GM19351 (cell line): ENCODE results near the gene ZNF22.

Experiments
- ATAC-seq: cut with Tn5 transposase; IDR thresholded peaks from one replicate; pipeline ENCODE4 v1.9.1; 2021; ENCODE audit warnings: mild to moderate bottlenecking, moderate library complexity; ENCODE audit not compliant: unreplicated experiment

ZNF22 gene

GRCh38 chr10:44975431-44976331 lies 25.0 kb upstream of the ZNF22 start:
- no peak for ATAC-seq

DNA sequence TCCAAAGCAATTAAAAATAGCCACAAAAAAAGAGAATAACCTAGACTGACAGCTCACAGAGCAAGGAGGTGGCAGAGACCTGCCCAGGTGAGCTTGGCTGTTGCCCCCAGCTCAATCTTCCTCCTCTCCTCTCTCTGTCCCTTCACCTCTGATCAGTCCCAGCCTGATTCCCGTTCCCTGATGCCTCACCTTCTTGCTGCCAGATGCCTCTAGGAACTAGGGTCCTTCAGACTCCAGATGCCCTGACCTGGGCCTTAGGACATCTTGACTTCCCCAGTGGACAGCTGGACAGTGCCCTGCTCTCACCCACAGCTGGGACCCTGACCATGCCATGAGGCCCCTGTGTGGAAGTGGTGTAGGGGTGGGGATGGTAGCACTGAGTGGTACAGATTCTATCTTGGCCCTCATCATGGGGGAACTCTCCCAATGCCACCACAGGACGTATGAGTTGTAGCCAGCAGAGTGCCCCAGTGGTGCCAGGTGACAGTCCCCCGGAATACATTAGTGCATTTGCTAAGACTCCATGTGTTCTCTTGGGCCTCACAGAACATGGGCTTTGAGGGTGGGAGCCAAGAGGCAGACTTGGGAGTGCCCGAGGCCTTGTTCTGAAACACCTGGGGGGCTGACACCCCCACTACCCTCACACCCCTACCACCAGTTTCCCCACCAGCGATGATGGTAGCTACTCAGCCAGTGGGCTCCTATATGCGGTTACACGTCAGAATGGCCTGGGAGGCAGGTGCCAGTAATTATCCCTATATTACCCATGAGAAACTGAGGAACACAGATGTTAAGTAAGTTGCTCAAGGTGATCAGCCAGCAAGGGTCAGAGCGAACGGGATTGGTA lies 24.1 kb upstream of the ZNF22 start:
- no peak for ATAC-seq

DNA sequence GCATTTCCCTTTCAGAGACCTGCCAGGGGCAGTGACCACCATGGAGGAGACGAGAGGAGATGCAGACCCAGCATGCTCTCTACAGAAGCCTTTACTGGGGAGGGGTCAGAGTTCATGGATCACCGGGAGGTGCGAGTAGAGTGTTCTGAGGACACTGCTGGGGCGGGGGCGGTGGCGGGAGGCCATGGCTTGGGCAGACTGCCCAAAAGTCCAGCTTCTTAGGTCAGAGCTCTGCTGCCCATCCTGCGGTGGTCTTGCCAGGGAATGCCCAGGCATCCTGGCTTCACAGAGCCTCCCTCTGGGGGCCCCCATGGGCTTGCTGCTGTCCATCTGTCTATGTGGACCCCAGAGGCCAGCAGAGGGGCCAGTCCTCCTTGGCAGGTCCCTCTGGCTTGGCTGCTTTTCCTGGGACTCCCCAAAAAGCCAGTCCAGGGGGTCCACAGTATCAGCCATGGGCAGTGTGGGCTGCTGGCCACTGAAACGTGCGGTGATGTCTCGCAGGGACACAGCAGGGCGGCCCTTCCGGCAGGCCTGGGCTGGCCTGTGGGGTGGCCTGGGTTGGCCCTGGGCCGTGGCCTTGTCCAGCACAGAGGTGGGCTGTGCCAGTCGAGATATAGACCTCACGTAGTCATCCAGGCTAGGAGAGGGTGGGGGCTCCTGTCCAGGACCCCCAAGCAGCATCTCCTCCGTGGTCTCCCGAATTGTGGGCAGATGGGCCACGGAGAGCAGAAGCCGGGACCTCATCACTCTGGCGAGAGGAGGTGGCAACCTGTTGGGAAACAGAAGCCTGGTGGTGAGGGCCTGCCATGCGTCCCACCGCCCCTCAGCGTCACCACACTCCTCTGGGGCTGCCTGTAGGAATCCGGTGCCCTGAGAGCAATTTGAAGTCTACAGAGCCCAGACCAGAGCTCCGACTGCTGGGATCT lies 23.2 kb upstream of the ZNF22 start:
- no peak for ATAC-seq

DNA sequence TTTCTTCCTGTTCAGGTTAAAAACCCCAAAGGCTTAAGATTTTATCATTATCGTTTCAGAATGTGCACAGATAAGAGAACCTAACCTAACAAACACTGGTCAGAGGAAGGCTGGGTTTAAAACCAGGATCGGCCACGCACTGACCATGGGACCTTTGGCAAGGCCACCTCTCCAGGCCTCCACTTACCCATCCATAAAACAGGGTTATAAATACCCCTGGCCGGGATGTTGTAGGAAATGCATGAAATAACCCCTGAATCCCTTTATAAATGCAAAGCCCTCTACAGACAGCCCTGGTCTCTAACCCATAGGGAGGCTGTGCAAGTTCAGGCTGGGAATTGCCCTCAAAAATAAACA lies 22.5 kb upstream of the ZNF22 start:
- ATAC-seq: no peak

- ATAC-seq: no peak
Observed at GRCh38 chr10:44978570-44979280, 22.0 kb upstream of the ZNF22 start, which contains the start of gene DEPP1. Gene DEPP1, minus strand, starts transcription at chr10:44978809. Its CDS starts 779 bp downstream, at chr10:44978030.

- no peak for ATAC-seq
Observed at GRCh38 chr10:44979281-44980191, 21.2 kb upstream of the ZNF22 start.

- ATAC-seq: no peak
Observed at GRCh38 chr10:44980309-44981171, 20.2 kb upstream of the ZNF22 start.

GRCh38 chr10:44981172-44982113 lies 19.3 kb upstream of the ZNF22 start:
- peak; percentile 81 for ATAC-seq

DNA sequence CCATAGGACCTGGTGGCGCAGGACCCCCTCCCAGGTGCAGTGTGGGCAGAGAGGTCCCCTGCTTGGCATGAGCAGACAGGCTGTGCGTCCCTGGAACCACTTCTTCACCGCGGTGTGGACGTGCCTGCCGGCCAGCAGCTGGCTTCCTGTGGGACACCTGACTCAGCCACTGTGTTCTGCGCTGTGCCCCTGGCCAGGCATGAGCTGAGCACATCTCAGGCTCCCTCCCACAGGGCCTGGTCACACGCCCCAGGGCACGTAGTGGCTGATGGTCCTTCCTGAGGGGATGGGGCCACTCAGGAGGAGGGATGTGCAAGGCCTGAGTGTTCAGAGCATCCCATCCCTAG lies 18.6 kb upstream of the ZNF22 start:
- ATAC-seq: no peak

GRCh38 chr10:44982496-44982895 lies 18.2 kb upstream of the ZNF22 start:
- ATAC-seq: no peak

GRCh38 chr10:44983066-44983894 lies 17.4 kb upstream of the ZNF22 start:
- no peak for ATAC-seq

DNA sequence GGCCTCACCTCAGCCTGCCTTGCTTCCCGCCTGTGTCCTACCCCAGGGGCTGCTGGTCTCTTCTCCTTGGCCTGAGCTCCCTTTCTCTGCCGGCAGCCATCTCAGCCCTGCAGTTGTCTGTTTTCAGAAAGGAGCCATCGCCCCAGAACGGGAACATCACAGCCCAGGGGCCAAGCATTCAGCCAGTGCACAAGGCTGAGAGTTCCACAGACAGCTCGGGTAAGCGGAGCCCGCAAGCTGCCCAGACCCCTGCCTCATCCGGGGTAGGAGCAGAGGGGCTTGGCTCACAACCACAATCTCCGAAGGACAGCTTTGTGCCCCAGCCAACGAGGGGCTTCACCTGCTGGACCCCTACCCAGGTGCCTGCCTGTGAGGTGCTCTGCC lies 16.8 kb upstream of the ZNF22 start:
- ATAC-seq: no peak

DNA sequence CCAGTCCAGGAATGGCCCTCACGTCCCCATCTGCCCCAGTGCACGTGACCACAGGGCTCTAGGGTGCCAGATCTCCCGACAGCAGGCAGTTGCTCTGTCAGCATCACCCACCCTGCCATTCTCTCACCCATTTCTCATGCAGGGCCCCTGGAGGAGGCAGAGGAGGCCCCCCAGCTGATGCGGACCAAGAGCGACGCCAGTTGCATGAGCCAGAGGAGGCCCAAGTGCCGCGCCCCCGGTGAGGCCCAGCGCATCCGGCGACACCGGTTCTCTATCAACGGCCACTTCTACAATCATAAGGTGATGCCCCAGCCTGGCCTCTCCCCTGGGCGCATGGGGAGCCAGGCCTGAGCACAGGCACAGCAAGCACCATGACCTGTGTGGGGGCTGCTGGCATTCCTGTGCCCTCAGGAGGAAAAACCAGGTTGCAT lies 16.0 kb upstream of the ZNF22 start:
- ATAC-seq: no peak

- ATAC-seq: no peak
Observed at GRCh38 chr10:44985175-44985681, 15.5 kb upstream of the ZNF22 start.

- no peak for ATAC-seq
Observed at GRCh38 chr10:44986179-44986578, 14.5 kb upstream of the ZNF22 start.

GRCh38 chr10:44986670-44987069 lies 14.1 kb upstream of the ZNF22 start:
- ATAC-seq: no peak
